ENCODE measurements around the gene SYNJ2.

SYNJ2 gene

GRCh38 chr6:158142789-158143188 lies 161.1 kb downstream of the SYNJ2 start:
- DNase-seq (ENCODE audit: low read depth): no peak

GRCh38 chr6:158143700-158144099 lies 162.0 kb downstream of the SYNJ2 start:
- no peak for DNase-seq (ENCODE audit: low read depth)
